GM23248 (cell line): Measurements from ENCODE around the gene SMYD1.

ENCODE experiments used
- EZH2 ChIP-seq: fragments of 200-600 bp; sonication (generic); IDR thresholded peaks from 2 replicates; pipeline ENCODE4 v1.6.1; 2018; ENCODE audit warnings: antibody characterized with exemption, mild to moderate bottlenecking; ENCODE audit not compliant: insufficient read depth, poor library complexity, severe bottlenecking
- EZH2phosphoT487 ChIP-seq: fragments of 200-600 bp; sonication (generic); IDR thresholded peaks from 2 replicates; pipeline ENCODE4 v1.6.1; 2018; ENCODE audit warnings: antibody characterized with exemption, moderate library complexity, mild to moderate bottlenecking, low read depth; ENCODE audit not compliant: insufficient read depth

DNA sequence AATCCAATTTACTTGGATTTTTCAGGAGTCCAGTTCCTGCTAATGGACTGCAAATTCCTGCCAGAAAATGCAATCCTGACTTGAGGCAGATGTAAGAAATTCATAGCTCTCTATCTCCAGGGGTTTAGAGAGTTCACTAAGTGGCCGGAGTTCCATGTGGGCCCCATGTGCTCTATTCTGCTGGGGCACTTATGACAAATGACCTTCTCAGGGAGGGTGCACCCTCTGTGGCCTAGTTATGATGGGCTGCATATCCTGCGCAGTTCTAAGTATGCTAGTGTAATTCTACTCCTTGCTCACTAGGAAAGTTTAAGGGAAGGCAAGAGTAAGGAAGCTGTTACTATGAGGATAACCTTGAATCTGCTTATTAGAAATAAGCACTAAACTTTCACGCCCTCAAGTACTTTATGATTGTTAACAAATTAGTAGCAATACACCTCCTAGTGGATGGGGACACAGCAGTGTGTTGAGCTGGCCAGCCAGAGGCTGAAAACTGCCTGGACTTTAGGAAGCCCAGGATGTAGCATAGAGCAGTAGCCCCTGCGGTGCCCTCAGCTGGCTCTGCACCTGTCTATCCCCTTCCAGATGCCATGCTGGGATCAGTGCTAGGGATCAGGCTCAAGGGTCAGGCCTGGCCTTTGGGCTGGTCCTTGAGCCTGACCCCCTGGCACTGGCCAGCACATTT lies 14.4 kb downstream of the SMYD1 start:
- TF ChIP-seq EZH2phosphoT487 = no peak
- TF ChIP-seq EZH2 = no peak
